Ascending aorta (tissue), 2 donors: ENCODE measurements around the gene CAMK2A. TPM values are rescaled to one million over a fixed set of nuclear protein-coding genes. Genes with fewer than 3 reads are reported as not detected.
A peak's percentile ranks its signal among the peaks of the same experiment; 100 is the strongest.

Experiments used
- DNase-seq, 2 donors: peaks; one replicate each; pipeline ENCODE4 v3.0.0-alpha.2; 2019; ENCODE audit warnings: low spot score in 2 of 2
- H3K27ac ChIP-seq, 2 donors: fragments of 200-600 bp; sonication (generic); one replicate each; pipeline ENCODE4 v1.5.1; 2016 to 2017; ENCODE audit warnings: mild to moderate bottlenecking in 1 of 2
- H3K27me3 ChIP-seq: fragments of 200-600 bp; sonication (generic); one replicate; pipeline ENCODE4 v1.5.1; 2017
- H3K36me3 ChIP-seq, 2 donors: fragments of 200-600 bp; sonication (generic); one replicate each; pipeline ENCODE4 v1.5.1; 2016
- H3K4me1 ChIP-seq, 2 donors: fragments of 200-600 bp; sonication (generic); one replicate each; pipeline ENCODE4 v1.5.1; 2016 to 2017; ENCODE audit warnings: mild to moderate bottlenecking in 1 of 2
- H3K4me3 ChIP-seq, 2 donors: fragments of 200-600 bp; sonication (generic); one replicate each; pipeline ENCODE4 v1.5.1; 2016 to 2017; ENCODE audit warnings: mild to moderate bottlenecking in 1 of 2
- H3K9me3 ChIP-seq, 2 donors: fragments of 200-600 bp; sonication (generic); one replicate each; pipeline ENCODE4 v1.5.1; 2016
- intact Hi-C: fragments of 100-400 bp; cut with DNase I; formaldehyde crosslinking; loops from one replicate; pipeline ENCODE4 v1.15.1; 2023
- total RNA-seq: library from RNA; depleted of rRNA; stranded (reverse); fragments of >200 nt; gene quantifications from one replicate; pipeline ENCODE4 v1.1.0, GENCODE V29; 2016
- TF ChIP-seq, protein P1 (sequence below), 3 experiments: fragments of 200-600 bp in 2 of 3; fragments of 450-650 bp in 1 of 3; sonication (generic) in 2 of 3; IDR thresholded peaks; one replicate each; pipeline ENCODE4 v1.5.1; 2016 to 2019; ENCODE audit warnings: antibody characterized with exemption in 3 of 3, mild to moderate bottlenecking in 1 of 3, moderate library complexity in 1 of 3

Gene CAMK2A
- total RNA-seq, 1 donor from 2014 or later, result not detected

GRCh38 chr5:150217038-150217437 is 72.5 kb downstream of the CAMK2A start:
- DNase-seq, result no peak
- H3K36me3 ChIP-seq, result no peaks in the 10 kb centered on the region
- intact Hi-C loops, result loop anchor here (5.0 to 10.0 kb wide), 3 partner anchors 192 to 382 kb away; partner anchors contain the start of genes HMGXB3 and TIGD6
- H3K27ac ChIP-seq, result no peak overlapping the region
- H3K9me3 ChIP-seq, result no peaks in the 10 kb centered on the region
- no peaks in the 10 kb centered on the region for H3K27me3 ChIP-seq
- peaks cover 0 to 16% of the 10 kb centered on the region in 2 donors for H3K4me1 ChIP-seq
- TF ChIP-seq, protein P1, sequence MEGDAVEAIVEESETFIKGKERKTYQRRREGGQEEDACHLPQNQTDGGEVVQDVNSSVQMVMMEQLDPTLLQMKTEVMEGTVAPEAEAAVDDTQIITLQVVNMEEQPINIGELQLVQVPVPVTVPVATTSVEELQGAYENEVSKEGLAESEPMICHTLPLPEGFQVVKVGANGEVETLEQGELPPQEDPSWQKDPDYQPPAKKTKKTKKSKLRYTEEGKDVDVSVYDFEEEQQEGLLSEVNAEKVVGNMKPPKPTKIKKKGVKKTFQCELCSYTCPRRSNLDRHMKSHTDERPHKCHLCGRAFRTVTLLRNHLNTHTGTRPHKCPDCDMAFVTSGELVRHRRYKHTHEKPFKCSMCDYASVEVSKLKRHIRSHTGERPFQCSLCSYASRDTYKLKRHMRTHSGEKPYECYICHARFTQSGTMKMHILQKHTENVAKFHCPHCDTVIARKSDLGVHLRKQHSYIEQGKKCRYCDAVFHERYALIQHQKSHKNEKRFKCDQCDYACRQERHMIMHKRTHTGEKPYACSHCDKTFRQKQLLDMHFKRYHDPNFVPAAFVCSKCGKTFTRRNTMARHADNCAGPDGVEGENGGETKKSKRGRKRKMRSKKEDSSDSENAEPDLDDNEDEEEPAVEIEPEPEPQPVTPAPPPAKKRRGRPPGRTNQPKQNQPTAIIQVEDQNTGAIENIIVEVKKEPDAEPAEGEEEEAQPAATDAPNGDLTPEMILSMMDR (IDR thresholded peaks at IDR 0.05), result no peak
- H3K4me3 ChIP-seq, result no peak overlapping the region

GRCh38 chr5:150215979-150216944 is 73.3 kb downstream of the CAMK2A start:
- TF ChIP-seq, protein P1 (IDR thresholded peaks at IDR 0.05), result no peak
- no peak overlapping the region for H3K27ac ChIP-seq
- intact Hi-C loops, result loop anchor here (5.0 to 10.0 kb wide), 3 partner anchors 191 to 381 kb away; partner anchors contain the start of genes HMGXB3 and TIGD6
- no peaks in the 10 kb centered on the region for H3K9me3 ChIP-seq
- no peak overlapping the region for H3K4me3 ChIP-seq
- H3K4me1 ChIP-seq, result peaks cover 0 to 16% of the 10 kb centered on the region in 2 donors
- DNase-seq, result no peak
- H3K36me3 ChIP-seq, result no peaks in the 10 kb centered on the region
- H3K27me3 ChIP-seq, result no peaks in the 10 kb centered on the region

- no peak overlapping the region for H3K4me3 ChIP-seq
- no peaks in the 10 kb centered on the region for H3K36me3 ChIP-seq
- peaks cover 0 to 16% of the 10 kb centered on the region in 2 donors for H3K4me1 ChIP-seq
- TF ChIP-seq, protein P1 (IDR thresholded peaks at IDR 0.05), result peak; percentile 27 to 57 (median 37)
- H3K9me3 ChIP-seq, result no peaks in the 10 kb centered on the region
- H3K27me3 ChIP-seq, result no peaks in the 10 kb centered on the region
- intact Hi-C loops, result loop anchor here (5.0 to 10.0 kb wide), 3 partner anchors 37 to 379 kb away; no protein-coding TSS in a partner anchor
- peak overlapping the region; percentile 56 to 63 for H3K27ac ChIP-seq
- peak in 1 of 2 donors; percentile 76 for DNase-seq
Observed at GRCh38 chr5:150214289-150214688, 75.3 kb downstream of the CAMK2A start.

DNA sequence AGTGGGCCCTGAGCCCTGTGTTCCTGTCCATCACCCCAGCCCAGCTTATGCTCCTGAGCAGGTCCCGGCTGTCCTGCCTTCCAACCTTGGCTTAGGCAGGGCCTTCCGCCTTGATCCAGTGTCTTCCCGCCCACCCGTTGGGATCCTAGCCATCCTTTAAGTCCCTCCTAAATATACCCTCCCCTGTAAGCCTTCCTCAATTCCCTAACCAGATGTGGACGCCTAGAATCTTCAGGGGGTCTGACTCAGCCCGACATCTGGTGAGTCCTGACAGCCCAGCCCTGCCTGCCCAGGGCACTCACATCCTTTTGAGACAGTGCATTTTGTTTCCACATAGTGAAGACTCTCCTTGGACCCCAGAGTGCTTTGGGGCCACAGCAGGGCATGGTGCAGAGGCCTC is 76.0 kb downstream of the CAMK2A start:
- intact Hi-C loops, result loop anchor here (5.0 to 10.0 kb wide), 3 partner anchors 36 to 379 kb away; no protein-coding TSS in a partner anchor
- Histone ChIP-seq H3K27me3 (no peaks in the 10 kb centered on the region), H3K4me3 (no peak overlapping the region), H3K36me3 (no peaks in the 10 kb centered on the region), H3K27ac (peak overlapping the region; percentile 56 to 63), H3K4me1 (peaks cover 0 to 16% of the 10 kb centered on the region in 2 donors), H3K9me3 (no peaks in the 10 kb centered on the region)
- DNase-seq, result no peak
- TF ChIP-seq, protein P1 (IDR thresholded peaks at IDR 0.05), result no peak

GRCh38 chr5:150211156-150212030 is 78.2 kb downstream of the CAMK2A start:
- no peaks in the 10 kb centered on the region for H3K9me3 ChIP-seq
- H3K27ac ChIP-seq, result no peak overlapping the region
- DNase-seq, result no peak
- TF ChIP-seq, protein P1 (IDR thresholded peaks at IDR 0.05), result no peak
- H3K36me3 ChIP-seq, result no peaks in the 10 kb centered on the region
- intact Hi-C loops, result loop anchor here (5.0 to 10.0 kb wide), 3 partner anchors 34 to 377 kb away; no protein-coding TSS in a partner anchor
- H3K27me3 ChIP-seq, result no peaks in the 10 kb centered on the region
- H3K4me3 ChIP-seq, result no peak overlapping the region
- H3K4me1 ChIP-seq, result peaks cover 0 to 16% of the 10 kb centered on the region in 2 donors
